Activated CD4-positive, alpha-beta T cell treated with anti-CD3 and anti-CD28 coated beads, Interleukin-2, amount 10 ng/mL, durations not matched to agents 24 days and 14 days (primary cell): Measurements from ENCODE around the gene GADL1. TPM values are rescaled to one million over a fixed set of nuclear protein-coding genes. Genes with fewer than 3 reads are reported as not detected.

Experiments used
- DNase-seq: peaks from one replicate; pipeline ENCODE4 v3.0.0; 2022
- H3K27ac Mint-ChIP-seq: one replicate; pipeline ENCODE4 v1.8.0; 2022; ENCODE audit warnings: mild to moderate bottlenecking, mixed read lengths
- H3K27me3 Mint-ChIP-seq: one replicate; pipeline ENCODE4 v1.8.0; 2022; ENCODE audit warnings: mixed read lengths
- H3K36me3 Mint-ChIP-seq: one replicate; pipeline ENCODE4 v1.8.0; 2022; ENCODE audit warnings: low read depth, mild to moderate bottlenecking, mixed read lengths
- H3K4me1 Mint-ChIP-seq: one replicate; pipeline ENCODE4 v1.8.0; 2021; ENCODE audit warnings: mixed read lengths
- H3K4me3 Mint-ChIP-seq: one replicate; pipeline ENCODE4 v1.8.0; 2022; ENCODE audit warnings: mild to moderate bottlenecking, moderate library complexity, mixed read lengths
- H3K9me3 Mint-ChIP-seq: one replicate; pipeline ENCODE4 v1.8.0; 2021; ENCODE audit warnings: mixed read lengths
- intact Hi-C: fragments of 100-400 bp; cut with micrococcal nuclease; formaldehyde crosslinking; loops from one replicate; pipeline ENCODE4 v1.15.1; 2023
- total RNA-seq: library from RNA; stranded (reverse); gene quantifications from 2 replicates; pipeline ENCODE4 v1.2.3, GENCODE V29; 2022

GADL1 gene
- total RNA-seq, 1 donor from 2014 or later = not detected

- no peak for DNase-seq
- Mint-ChIP-seq H3K27ac (no peak overlapping the region), H3K4me3 (no peak overlapping the region), H3K4me1 (no peaks in the 10 kb centered on the region), H3K9me3 (no peaks in the 10 kb centered on the region), H3K36me3 (no peaks in the 10 kb centered on the region), H3K27me3 (peaks cover 29% of the 10 kb centered on the region)
- intact Hi-C loops = no loop called here
Observed at GRCh38 chr3:30776186-30776815, 118.2 kb downstream of the GADL1 start.

DNA sequence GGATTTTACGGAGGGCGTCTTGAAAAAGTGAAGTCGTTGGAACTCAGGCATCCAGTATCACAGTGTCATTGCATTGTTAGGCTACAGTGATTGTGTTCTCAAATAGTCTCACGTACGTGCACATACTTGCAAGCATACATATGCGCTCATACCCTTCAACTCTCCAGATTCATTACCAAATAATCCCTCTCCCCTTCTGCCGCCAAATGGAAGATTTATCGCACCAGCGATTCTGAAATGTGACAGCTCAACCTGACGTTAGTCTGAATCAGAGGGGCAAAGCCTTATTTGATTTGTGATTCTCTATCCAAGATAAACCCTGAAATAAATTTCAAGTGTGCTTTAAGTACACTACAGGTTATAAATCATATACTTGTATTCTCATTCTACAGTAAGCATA lies 119.4 kb downstream of the GADL1 start:
- H3K27me3 Mint-ChIP-seq = peaks cover 28% of the 10 kb centered on the region
- no peak for DNase-seq

GRCh38 chr3:30774062-30774461 lies 120.4 kb downstream of the GADL1 start:
- no peak overlapping the region for H3K27ac Mint-ChIP-seq
- no peak for DNase-seq
- intact Hi-C loops = loop anchor here (5.0 kb wide), 1 partner anchor 63 kb away; no protein-coding TSS in a partner anchor
- peaks cover 25% of the 10 kb centered on the region for H3K27me3 Mint-ChIP-seq
- no peaks in the 10 kb centered on the region for H3K36me3 Mint-ChIP-seq
- H3K4me3 Mint-ChIP-seq = no peak overlapping the region
- H3K9me3 Mint-ChIP-seq = no peaks in the 10 kb centered on the region
- H3K4me1 Mint-ChIP-seq = no peaks in the 10 kb centered on the region

More for the DNA sequence above, 119.4 kb downstream of the GADL1 start:
- intact Hi-C loops = no loop called here
- Mint-ChIP-seq H3K4me3 (no peak overlapping the region), H3K36me3 (no peaks in the 10 kb centered on the region), H3K9me3 (no peaks in the 10 kb centered on the region), H3K27ac (no peak overlapping the region), H3K4me1 (no peaks in the 10 kb centered on the region)

GRCh38 chr3:30770387-30770786 lies 124.1 kb downstream of the GADL1 start:
- no peaks in the 10 kb centered on the region for H3K9me3 Mint-ChIP-seq
- peaks cover 27% of the 10 kb centered on the region for H3K27me3 Mint-ChIP-seq
- peaks cover 2% of the 10 kb centered on the region for H3K4me1 Mint-ChIP-seq
- intact Hi-C loops = loop anchor here (5.0 kb wide), 1 partner anchor 67 kb away; no protein-coding TSS in a partner anchor
- no peak overlapping the region for H3K4me3 Mint-ChIP-seq
- no peaks in the 10 kb centered on the region for H3K36me3 Mint-ChIP-seq
- H3K27ac Mint-ChIP-seq = no peak overlapping the region
- DNase-seq = no peak

DNA sequence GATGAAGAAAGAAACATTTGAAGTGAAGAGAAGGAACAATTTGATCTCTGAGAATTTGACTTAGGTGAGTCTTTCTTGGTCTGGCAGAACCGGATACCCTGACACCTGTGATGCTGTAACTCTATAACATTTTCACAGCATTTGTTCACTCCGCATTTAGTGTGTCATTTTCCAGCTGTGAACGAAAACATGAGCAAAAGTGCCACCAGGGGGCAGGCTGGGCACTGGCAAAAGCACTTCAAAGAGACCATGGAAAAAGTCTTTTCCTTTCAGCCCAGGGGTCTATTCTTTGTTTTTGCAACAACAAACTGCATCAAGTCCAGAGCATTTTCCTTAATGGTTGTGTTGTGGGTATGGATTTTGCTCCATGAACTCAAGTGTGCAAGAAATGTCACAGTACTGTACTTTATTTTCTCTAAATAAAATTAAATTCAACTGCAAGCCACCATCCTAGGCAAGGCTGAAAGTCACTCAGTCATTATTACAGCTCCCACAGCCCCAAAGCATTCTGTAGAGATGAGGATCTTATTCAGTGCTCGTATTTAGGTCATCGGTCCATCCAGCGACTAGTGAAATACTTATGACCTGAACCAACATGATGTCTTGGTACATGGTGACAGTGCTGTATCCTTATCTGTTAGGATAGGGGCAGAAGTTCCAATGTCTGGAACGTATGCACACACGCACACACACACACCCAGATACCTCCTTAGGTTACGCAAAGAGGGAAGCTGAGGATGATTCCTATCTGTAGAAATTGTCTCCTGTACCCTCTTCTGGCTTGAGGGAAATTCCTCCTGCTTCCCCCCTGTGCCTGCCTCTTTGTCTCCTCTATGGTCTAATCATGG lies 125.5 kb downstream of the GADL1 start:
- intact Hi-C loops = loop anchor here (1.0 to 10.0 kb wide), 3 partner anchors 363 to 998 kb away; partner anchors contain the start of gene STT3B
- H3K36me3 Mint-ChIP-seq = no peaks in the 10 kb centered on the region

GRCh38 chr3:30768046-30768445 lies 126.4 kb downstream of the GADL1 start:
- intact Hi-C loops = loop anchor here (1.0 to 10.0 kb wide), 3 partner anchors 364 to 999 kb away; partner anchors contain the start of gene STT3B
- no peak overlapping the region for H3K27ac Mint-ChIP-seq
- no peaks in the 10 kb centered on the region for H3K36me3 Mint-ChIP-seq
- H3K4me1 Mint-ChIP-seq = peaks cover 4% of the 10 kb centered on the region
- no peak overlapping the region for H3K4me3 Mint-ChIP-seq
- peaks cover 22% of the 10 kb centered on the region for H3K27me3 Mint-ChIP-seq
- no peak for DNase-seq
- no peaks in the 10 kb centered on the region for H3K9me3 Mint-ChIP-seq

More for the DNA sequence above, 125.5 kb downstream of the GADL1 start:
- no peaks in the 10 kb centered on the region for H3K9me3 Mint-ChIP-seq
- H3K4me1 Mint-ChIP-seq = peaks cover 4% of the 10 kb centered on the region
- H3K4me3 Mint-ChIP-seq = no peak overlapping the region
- H3K27me3 Mint-ChIP-seq = peaks cover 25% of the 10 kb centered on the region
- H3K27ac Mint-ChIP-seq = no peak overlapping the region
- peak; percentile 90 for DNase-seq

DNA sequence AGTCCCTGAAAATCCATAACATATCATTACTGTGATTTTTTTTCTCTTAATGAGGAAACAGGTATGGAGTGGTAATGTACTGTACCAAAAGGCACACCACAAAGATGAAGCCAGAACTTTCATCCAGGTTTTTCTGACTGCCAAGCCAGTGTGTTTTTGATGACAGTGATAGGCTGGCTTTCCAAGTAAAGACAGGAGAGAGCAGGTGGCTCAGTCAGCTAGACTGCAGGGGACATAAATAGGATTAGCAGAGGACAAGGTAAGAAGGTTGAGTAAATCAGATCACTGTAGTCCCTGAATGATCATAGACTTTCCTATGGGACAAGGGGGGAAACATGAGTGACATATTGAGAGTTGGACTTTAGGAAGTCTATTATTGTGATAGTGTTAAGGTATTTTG lies 127.9 kb downstream of the GADL1 start:
- Mint-ChIP-seq H3K9me3 (no peaks in the 10 kb centered on the region), H3K27ac (no peak overlapping the region), H3K36me3 (no peaks in the 10 kb centered on the region), H3K27me3 (peaks cover 12% of the 10 kb centered on the region), H3K4me3 (no peak overlapping the region), H3K4me1 (peaks cover 4% of the 10 kb centered on the region)
- intact Hi-C loops = loop anchor here (5.0 to 10.0 kb wide), 2 partner anchors 768 to 1001 kb away; partner anchors contain the start of gene STT3B
- no peak for DNase-seq

DNA sequence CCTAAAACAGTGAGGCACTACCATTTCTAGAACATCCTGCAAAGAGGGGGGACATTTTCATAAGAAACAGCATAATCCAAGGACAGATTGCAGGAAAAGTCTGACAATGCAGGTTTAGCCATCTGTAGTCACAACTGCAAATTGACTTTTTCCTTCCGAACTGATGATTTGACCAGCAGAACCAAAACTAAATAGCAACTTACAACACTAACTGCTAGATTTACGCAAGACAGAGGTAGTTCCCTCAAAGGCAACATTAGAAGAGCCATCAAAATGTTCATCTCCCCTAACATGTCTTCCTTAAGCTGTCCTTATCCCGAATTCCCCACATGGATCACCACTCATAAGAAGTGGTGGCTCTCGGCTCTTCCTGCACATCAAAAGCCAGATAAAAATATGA lies 129.6 kb downstream of the GADL1 start:
- Mint-ChIP-seq H3K9me3 (no peaks in the 10 kb centered on the region), H3K4me1 (peaks cover 4% of the 10 kb centered on the region), H3K36me3 (no peaks in the 10 kb centered on the region), H3K27ac (no peak overlapping the region), H3K4me3 (no peak overlapping the region), H3K27me3 (peaks cover 16% of the 10 kb centered on the region)
- intact Hi-C loops = loop anchor here (5.0 to 10.0 kb wide), 2 partner anchors 770 to 1002 kb away; partner anchors contain the start of gene STT3B
- no peak for DNase-seq

DNA sequence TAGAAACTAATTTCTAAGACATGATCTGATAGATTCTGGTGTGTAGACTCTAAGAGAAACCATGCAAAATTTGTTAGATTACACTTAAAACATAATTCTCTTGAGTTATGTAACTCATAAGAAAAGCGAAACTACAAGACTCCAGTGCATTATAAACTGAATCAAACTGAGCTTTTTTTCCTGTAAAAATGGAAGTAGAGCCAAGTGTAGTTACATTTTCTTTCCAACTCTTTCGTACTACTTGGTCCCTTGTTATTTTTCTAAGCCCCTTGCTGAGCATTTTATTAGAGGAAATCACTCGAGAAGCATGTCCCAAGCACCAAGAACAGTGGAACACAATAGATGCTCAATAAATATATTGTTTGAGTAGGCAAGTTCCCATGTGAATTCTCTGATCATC lies 130.2 kb downstream of the GADL1 start:
- Mint-ChIP-seq H3K4me3 (no peak overlapping the region), H3K9me3 (no peaks in the 10 kb centered on the region), H3K36me3 (no peaks in the 10 kb centered on the region)

DNA sequence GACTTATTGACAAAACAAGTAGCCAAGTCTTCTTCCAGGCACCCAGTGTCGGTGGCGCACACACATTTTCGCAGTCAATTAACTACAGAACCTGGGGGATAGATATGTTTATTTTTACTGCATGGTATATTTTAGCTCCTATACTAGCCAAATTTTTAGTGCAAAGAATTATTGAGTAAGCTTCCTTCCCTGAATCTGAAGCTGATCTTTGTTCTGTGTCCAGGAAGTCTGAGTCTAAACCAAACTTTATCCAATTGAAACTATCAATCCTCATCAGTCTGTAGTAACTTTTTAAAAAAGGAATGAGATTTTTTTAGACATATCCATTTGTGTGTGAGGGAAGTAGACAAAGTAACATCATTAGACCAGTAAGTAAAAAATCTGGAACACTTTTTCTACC lies 133.1 kb downstream of the GADL1 start:
- peaks cover 22% of the 10 kb centered on the region for H3K27me3 Mint-ChIP-seq
- no peaks in the 10 kb centered on the region for H3K9me3 Mint-ChIP-seq
- intact Hi-C loops = loop anchor here (10.0 kb wide), 1 partner anchor 773 kb away; the partner anchor contains the start of gene STT3B
- peaks cover 2% of the 10 kb centered on the region for H3K4me1 Mint-ChIP-seq
- H3K4me3 Mint-ChIP-seq = no peak overlapping the region
- no peaks in the 10 kb centered on the region for H3K36me3 Mint-ChIP-seq
- no peak for DNase-seq
- no peak overlapping the region for H3K27ac Mint-ChIP-seq

More for the DNA sequence above, 130.2 kb downstream of the GADL1 start:
- intact Hi-C loops = loop anchor here (10.0 kb wide), 1 partner anchor 771 kb away; the partner anchor contains the start of gene STT3B
- no peak for DNase-seq
- Mint-ChIP-seq H3K27ac (no peak overlapping the region), H3K27me3 (peaks cover 19% of the 10 kb centered on the region), H3K4me1 (peaks cover 4% of the 10 kb centered on the region)

- no peak overlapping the region for H3K4me3 Mint-ChIP-seq
- peaks cover 19% of the 10 kb centered on the region for H3K27me3 Mint-ChIP-seq
- H3K36me3 Mint-ChIP-seq = no peaks in the 10 kb centered on the region
- H3K9me3 Mint-ChIP-seq = no peaks in the 10 kb centered on the region
- intact Hi-C loops = loop anchor here (10.0 kb wide), 1 partner anchor 774 kb away; the partner anchor contains the start of gene STT3B
- no peak for DNase-seq
- peaks cover 2% of the 10 kb centered on the region for H3K4me1 Mint-ChIP-seq
- H3K27ac Mint-ChIP-seq = no peak overlapping the region
Observed at GRCh38 chr3:30760737-30761136, 133.7 kb downstream of the GADL1 start.

DNA sequence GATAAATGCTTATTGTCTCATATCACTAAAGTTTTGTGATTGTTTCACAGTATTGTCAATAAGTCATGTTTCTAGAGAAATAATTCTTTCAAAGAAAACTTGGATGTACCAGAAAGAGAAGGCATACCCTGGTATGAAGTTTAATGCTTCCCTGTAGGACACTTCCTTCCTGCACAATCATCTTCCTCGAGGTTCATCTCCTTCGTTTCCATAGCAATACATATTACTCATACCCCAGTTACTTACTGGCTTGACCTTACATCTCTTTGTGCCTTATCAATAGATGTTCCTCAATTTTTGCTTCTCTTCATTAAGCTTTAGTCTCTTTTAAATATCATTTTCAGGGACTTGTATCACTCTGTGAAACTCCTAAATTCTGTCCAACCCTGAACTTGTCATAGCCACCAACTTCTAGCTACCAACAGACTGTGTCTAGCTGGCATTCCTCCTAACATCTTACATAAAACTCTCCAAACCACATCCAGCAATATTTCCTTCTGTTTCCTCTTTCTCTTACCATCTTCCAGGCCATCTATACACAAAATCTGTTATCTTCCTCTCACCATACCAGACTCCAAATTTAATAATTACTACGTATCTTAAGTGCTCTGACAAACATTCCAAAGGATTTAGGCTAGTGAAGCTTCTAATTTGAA lies 134.3 kb downstream of the GADL1 start:
- no peak for DNase-seq
- no peaks in the 10 kb centered on the region for H3K36me3 Mint-ChIP-seq
- H3K4me3 Mint-ChIP-seq = no peak overlapping the region
- H3K27ac Mint-ChIP-seq = no peak overlapping the region
- intact Hi-C loops = loop anchor here (10.0 kb wide), 1 partner anchor 775 kb away; the partner anchor contains the start of gene STT3B
- peaks cover 2% of the 10 kb centered on the region for H3K4me1 Mint-ChIP-seq
- H3K27me3 Mint-ChIP-seq = peaks cover 18% of the 10 kb centered on the region
- no peaks in the 10 kb centered on the region for H3K9me3 Mint-ChIP-seq

GRCh38 chr3:30756218-30756617 lies 138.2 kb downstream of the GADL1 start:
- intact Hi-C loops = no loop called here

More at GRCh38 chr3:30756218-30756617, 138.2 kb downstream of the GADL1 start:
- Mint-ChIP-seq H3K9me3 (no peaks in the 10 kb centered on the region), H3K27ac (no peak overlapping the region), H3K27me3 (peaks cover 18% of the 10 kb centered on the region), H3K4me3 (no peak overlapping the region), H3K4me1 (peaks cover 18% of the 10 kb centered on the region), H3K36me3 (no peaks in the 10 kb centered on the region)
- no peak for DNase-seq
